HG03045 (cell line): Measurements from ENCODE around the gene LCN2.
"Not testable (repeated sequence)": the region's sequence is repeated elsewhere in the genome, so short reads cannot be mapped to it uniquely, and the experiment has no call there.

Experiments used
- ATAC-seq: cut with Tn5 transposase; IDR thresholded peaks from one replicate; pipeline ENCODE4 v1.9.1; 2021; ENCODE audit warnings: mild to moderate bottlenecking, moderate library complexity; ENCODE audit not compliant: unreplicated experiment

LCN2 gene

GRCh38 chr9:128127568-128127989, 21.7 kb upstream of the LCN2 start, which contains the start of gene PTGES2:
PTGES2 (minus strand) TSS chr9:128127729; CDS start chr9:128127717, 12 bp downstream.
- peak; percentile 54 for ATAC-seq

- peak; percentile 59 for ATAC-seq
These were observed 21.0 kb upstream of the LCN2 start for GRCh38 chr9:128127990-128128835.

GRCh38 chr9:128128836-128129590, 20.2 kb upstream of the LCN2 start:
- ATAC-seq = no peak

GRCh38 chr9:128129976-128130590, 19.2 kb upstream of the LCN2 start:
- not testable (repeated sequence) for ATAC-seq

- ATAC-seq = not testable (repeated sequence)
These were observed 18.6 kb upstream of the LCN2 start for GRCh38 chr9:128130651-128131050.

GRCh38 chr9:128131346-128131745, 17.9 kb upstream of the LCN2 start:
- ATAC-seq = not testable (repeated sequence)

GRCh38 chr9:128132139-128132538, 17.1 kb upstream of the LCN2 start:
- not testable (repeated sequence) for ATAC-seq

- ATAC-seq = not testable (repeated sequence)
These were observed 13.7 kb upstream of the LCN2 start for GRCh38 chr9:128135561-128135960.

- ATAC-seq = no peak
These were observed 12.1 kb upstream of the LCN2 start for GRCh38 chr9:128136816-128137793.

- ATAC-seq = no peak
These were observed 11.3 kb upstream of the LCN2 start for GRCh38 chr9:128138001-128138400.

GRCh38 chr9:128139621-128140020, 9.6 kb upstream of the LCN2 start:
- no peak for ATAC-seq

GRCh38 chr9:128141604-128142003, 7.6 kb upstream of the LCN2 start:
- no peak for ATAC-seq

- no peak for ATAC-seq
These were observed 7.2 kb upstream of the LCN2 start for GRCh38 chr9:128142061-128142460.

- no peak for ATAC-seq
These were observed 6.7 kb upstream of the LCN2 start for GRCh38 chr9:128142596-128142995.

- ATAC-seq = no peak
These were observed 5.6 kb upstream of the LCN2 start for GRCh38 chr9:128143525-128144238.

GRCh38 chr9:128144239-128145181, 4.7 kb upstream of the LCN2 start:
- no peak for ATAC-seq

- no peak for ATAC-seq
These were observed 3.7 kb upstream of the LCN2 start for GRCh38 chr9:128145536-128145935.

- no peak for ATAC-seq
These were observed 3.3 kb upstream of the LCN2 start for GRCh38 chr9:128145951-128146351.
